Measurements from ENCODE around the gene TMCC2.

- TF ChIP-seq GATA2 (IDR thresholded peaks at IDR 0.05; ENCODE audit: low read depth, low read length) (no peak), GATA3 (IDR thresholded peaks at IDR 0.05; ENCODE audit: low read depth, low read length) (no peak)
Measured at GRCh38 chr1:205189131-205189530, 38.6 kb upstream of the TMCC2 start.

Data from SH-SY5Y (cell line).